ENCODE measurements around the gene REEP3.

Gene REEP3

GRCh38 chr10:63504145-63504881 is 16.9 kb upstream of the REEP3 start:
- no peak overlapping the region for H3K4me3 ChIP-seq (ENCODE audit: low read depth, low read length)
- no peak for DNase-seq (ENCODE audit: low read depth)

DNA sequence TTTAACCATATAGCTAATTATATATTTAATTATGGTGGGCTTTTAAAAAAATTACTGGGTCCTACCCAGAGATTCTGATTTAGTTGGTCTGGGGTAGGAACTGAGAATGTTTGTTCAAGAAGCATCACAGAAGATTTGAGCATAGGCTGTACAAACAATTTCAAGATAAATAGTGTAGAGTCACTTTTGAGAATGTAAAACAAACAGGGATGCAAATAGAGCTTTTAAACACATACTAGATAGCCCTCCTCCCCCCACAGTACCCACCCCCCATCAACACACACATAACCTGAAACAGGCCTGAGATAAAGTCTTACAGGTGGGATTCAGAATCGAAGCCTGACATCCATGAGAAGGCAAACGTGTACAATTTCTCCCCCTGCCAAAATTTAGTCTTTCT is 15.6 kb upstream of the REEP3 start:
- no peak for DNase-seq (ENCODE audit: low read depth)
- H3K4me3 ChIP-seq (ENCODE audit: low read depth, low read length), result no peak overlapping the region

GRCh38 chr10:63506554-63506953 is 14.6 kb upstream of the REEP3 start:
- no peak for DNase-seq (ENCODE audit: low read depth)
- H3K4me3 ChIP-seq (ENCODE audit: low read depth, low read length), result no peak overlapping the region

DNA sequence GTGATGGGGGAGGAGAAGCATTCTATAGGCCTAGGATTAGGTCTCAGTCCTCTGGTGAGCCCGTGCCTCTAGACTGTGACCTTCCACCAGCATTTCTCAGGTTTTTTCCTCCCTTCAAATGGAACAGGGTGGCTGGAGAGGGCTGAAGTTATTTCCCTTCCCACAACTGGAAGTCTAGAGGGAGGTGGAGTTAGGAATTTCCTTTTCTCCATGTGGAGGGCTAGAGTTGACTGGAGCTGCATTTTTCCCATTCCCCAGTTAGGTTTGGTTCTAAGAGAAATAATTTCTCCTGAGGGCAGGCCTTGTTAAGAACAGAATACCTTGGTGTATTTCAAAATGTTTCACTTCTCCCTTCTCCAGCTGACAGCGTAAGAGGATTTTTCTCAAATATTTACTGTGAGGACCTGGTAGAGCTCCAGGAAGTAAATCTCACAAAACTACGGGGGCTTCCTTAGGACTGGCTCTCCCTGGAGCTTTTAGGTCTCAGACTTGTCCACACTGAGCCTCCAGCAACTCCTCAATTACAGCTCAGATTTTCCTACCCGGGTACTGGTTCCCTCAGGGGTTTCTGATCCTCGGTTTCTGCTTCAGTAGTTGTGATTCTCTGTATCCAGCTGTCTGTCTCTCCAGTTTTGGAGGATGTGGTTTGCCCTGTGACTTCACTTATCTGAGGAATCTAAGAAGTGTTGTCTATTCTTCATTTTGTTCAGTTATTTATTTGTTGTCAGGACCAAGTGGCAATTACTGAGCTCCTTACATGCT is 6.0 kb upstream of the REEP3 start:
- H3K4me3 ChIP-seq (ENCODE audit: low read depth, low read length), result no peak overlapping the region
- DNase-seq (ENCODE audit: low read depth), result no peak

DNA sequence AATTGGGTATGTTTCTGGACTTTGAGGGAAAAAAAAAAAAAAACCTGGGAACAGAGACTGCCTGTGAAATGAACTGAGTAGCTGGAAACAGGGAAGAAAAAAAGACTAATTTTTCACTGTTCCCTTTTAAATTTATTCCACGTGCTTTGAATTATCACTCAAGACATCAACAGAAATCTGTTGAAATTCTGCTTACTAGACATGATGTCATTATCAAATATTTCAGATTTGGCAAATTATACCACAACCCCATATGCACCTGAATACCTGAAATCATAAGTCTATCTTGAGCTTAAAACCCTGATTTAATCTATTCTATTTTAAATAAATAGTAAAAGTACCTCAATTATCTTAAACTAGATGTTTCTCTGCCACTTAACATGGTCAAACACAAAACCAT is 5.0 kb upstream of the REEP3 start:
- no peak for DNase-seq (ENCODE audit: low read depth)
- H3K4me3 ChIP-seq (ENCODE audit: low read depth, low read length), result no peak overlapping the region

GRCh38 chr10:63518690-63519288 is 2.4 kb upstream of the REEP3 start:
- DNase-seq (ENCODE audit: low read depth), result no peak

DNA sequence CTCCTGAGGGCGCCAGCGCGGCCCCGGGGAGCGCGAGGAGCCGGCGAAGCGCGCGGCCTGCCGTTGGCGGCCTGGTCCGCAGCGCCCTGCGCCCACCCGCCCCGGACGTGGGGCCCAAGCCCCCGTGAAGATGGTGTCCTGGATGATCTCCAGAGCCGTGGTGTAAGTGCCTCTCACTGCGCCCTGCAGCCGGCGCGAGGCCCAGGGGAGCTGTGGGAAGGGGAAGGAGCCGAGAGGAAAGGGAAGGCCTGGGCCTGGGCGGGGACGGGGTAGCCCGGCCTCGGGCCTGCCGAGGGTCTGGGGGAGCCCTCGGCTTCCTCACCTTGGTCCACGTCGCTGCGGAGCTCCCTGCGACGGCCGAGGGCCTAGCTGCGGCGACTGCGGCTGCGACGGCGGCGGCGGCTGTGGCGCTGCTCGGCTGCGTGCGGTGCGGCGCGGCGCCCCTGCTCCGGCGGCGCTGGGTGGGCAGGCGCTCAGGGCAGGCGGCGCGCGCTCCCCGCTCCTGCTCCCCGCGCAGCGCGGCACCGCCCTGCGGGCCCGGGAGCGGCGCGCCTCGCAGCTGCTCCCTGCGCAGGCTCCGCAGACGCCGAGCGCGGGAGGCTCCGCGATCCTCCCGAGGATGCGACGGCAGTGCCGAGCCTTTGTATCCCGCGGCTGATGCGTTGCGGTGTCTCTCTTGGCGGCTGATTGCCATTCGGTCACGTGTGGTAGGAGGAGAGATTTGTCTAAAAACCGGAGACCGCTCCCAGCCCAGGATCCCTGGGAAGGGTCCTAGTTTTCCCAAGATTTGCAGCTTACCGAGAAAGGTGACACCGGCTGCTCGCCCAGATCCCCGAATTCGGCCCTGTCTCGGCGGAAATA is 445 bp downstream of the REEP3 start:
- peak overlapping the region; percentile 82 for H3K4me3 ChIP-seq (ENCODE audit: low read depth, low read length)
- DNase-seq (ENCODE audit: low read depth), result peak; percentile 42

More at GRCh38 chr10:63518690-63519288, 2.4 kb upstream of the REEP3 start:
- H3K4me3 ChIP-seq (ENCODE audit: low read depth, low read length), result no peak overlapping the region

DNA sequence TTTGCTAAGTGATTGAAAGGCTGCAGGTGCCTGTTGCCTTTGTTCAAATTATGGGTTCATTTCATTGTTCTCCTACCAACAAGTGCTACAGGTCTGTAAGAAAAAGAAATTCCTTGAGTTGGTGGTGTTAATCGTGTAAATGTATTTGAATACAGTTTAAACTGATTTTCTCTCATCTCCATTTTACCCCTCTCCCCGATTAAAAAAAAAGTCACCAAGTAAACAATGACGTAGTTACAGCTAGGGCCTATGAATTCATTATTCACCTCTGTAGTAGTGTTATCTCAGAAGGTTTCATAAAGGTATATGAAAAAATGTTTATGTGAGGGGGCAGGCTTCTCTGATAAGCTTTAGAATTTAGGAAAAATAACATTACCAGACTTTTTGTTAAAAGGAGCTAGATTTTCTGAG is 1.1 kb downstream of the REEP3 start:
- H3K4me3 ChIP-seq (ENCODE audit: low read depth, low read length), result peak overlapping the region; percentile 82
- DNase-seq (ENCODE audit: low read depth), result no peak

GRCh38 chr10:63522995-63523394 is 1.8 kb downstream of the REEP3 start:
- H3K4me3 ChIP-seq (ENCODE audit: low read depth, low read length), result no peak overlapping the region

DNA sequence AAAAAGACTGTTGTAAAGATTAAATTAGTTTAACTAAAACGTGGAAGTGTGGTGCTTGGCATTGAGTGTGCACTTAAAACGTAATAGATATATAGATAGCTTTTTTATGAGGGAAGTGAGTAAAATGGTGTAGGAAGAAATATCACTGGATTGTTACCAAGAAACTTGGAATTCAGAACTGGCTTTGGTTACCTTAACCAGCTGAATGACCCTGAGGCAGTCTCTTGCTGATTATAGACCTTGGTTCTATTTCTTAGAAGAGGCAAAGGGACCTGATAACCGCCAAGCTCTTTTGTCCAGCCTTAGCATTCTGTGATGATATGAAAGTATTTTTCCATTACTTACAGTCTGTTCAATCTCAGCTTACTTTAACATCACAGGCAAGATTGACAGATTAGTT is 3.8 kb downstream of the REEP3 start:
- DNase-seq (ENCODE audit: low read depth), result no peak
- H3K4me3 ChIP-seq (ENCODE audit: low read depth, low read length), result no peak overlapping the region

More at GRCh38 chr10:63522995-63523394, 1.8 kb downstream of the REEP3 start:
- DNase-seq (ENCODE audit: low read depth), result no peak

DNA sequence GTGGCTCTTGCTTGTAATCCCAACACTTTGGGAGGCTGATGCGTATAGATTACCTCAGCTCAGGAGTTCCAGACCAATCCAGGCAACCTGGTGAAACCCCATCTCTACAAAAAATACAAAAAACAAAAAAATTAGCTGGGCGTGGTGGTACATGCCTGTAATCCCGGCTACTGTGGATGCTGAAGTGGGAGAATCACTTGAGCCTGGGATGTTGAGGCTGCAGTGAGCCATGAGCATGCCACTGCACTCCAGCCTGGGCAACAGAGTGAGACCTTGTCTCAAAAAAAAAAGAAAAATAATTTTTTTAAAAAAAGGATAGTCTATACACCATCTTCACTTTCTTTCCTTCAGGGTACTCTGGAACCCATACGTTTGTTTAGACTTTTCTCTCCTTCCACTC is 6.2 kb downstream of the REEP3 start:
- DNase-seq (ENCODE audit: low read depth), result no peak
- no peak overlapping the region for H3K4me3 ChIP-seq (ENCODE audit: low read depth, low read length)

- DNase-seq (ENCODE audit: low read depth), result no peak
Observed at GRCh38 chr10:63528084-63528744, 7.0 kb downstream of the REEP3 start.

GRCh38 chr10:63530409-63530808 is 9.2 kb downstream of the REEP3 start:
- DNase-seq (ENCODE audit: low read depth), result no peak
- no peak overlapping the region for H3K4me3 ChIP-seq (ENCODE audit: low read depth, low read length)

More at GRCh38 chr10:63528084-63528744, 7.0 kb downstream of the REEP3 start:
- H3K4me3 ChIP-seq (ENCODE audit: low read depth, low read length), result no peak overlapping the region

GRCh38 chr10:63534723-63535122 is 13.5 kb downstream of the REEP3 start:
- no peak overlapping the region for H3K4me3 ChIP-seq (ENCODE audit: low read depth, low read length)
- no peak for DNase-seq (ENCODE audit: low read depth)

DNA sequence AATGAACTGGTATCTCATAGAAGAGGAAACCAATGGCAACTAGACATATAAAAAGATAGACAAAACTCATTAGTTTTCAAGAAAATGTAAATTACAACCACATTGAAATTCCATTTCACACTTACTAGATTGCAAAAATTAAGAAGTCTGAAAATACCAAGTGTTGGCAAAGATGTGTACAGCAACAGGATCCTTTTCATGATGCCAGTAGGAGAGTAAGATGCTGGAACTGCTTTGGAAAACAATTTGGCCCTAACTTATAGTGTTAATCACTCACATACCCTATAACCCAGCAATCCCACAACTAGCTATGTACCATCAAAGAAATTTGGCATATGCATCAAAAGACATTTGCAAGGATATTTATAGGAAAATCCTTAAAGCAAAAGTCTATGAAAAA is 15.5 kb downstream of the REEP3 start:
- DNase-seq (ENCODE audit: low read depth), result no peak
- H3K4me3 ChIP-seq (ENCODE audit: low read depth, low read length), result no peak overlapping the region

GRCh38 chr10:63537536-63537935 is 16.3 kb downstream of the REEP3 start:
- no peak for DNase-seq (ENCODE audit: low read depth)

GRCh38 chr10:63539377-63539776 is 18.2 kb downstream of the REEP3 start:
- DNase-seq (ENCODE audit: low read depth), result no peak
- H3K4me3 ChIP-seq (ENCODE audit: low read depth, low read length), result no peak overlapping the region

More at GRCh38 chr10:63537536-63537935, 16.3 kb downstream of the REEP3 start:
- H3K4me3 ChIP-seq (ENCODE audit: low read depth, low read length), result no peak overlapping the region

GRCh38 chr10:63539994-63540393 is 18.8 kb downstream of the REEP3 start:
- H3K4me3 ChIP-seq (ENCODE audit: low read depth, low read length), result no peak overlapping the region
- DNase-seq (ENCODE audit: low read depth), result no peak
